CD14-positive monocyte (primary cell): ENCODE data around the gene ORAI2. TPM values are rescaled to one million over a fixed set of nuclear protein-coding genes. Genes with fewer than 3 reads are reported as not detected.

Experiments
- DNase-seq, 3 donors: peaks; one replicate each; pipeline ENCODE4 v3.0.0-alpha.2; 2011 to 2022
- H2AFZ ChIP-seq: 2 replicates; pipeline ENCODE4 v1.6.0; 2012; ENCODE audit warnings: mild to moderate bottlenecking, low read depth, low read length, inconsistent platforms; ENCODE audit not compliant: insufficient read depth, poor library complexity, severe bottlenecking
- H3K27ac ChIP-seq, 2 donors: 1 replicate in 1 of 2; 2 replicates in 1 of 2; pipeline ENCODE4 v1.5.1; 2012 to 2013; ENCODE audit warnings: low read length in 2 of 2, control low read depth in 1 of 2, inconsistent platforms in 1 of 2, low read depth in 1 of 2, mild to moderate bottlenecking in 1 of 2
- H3K27me3 ChIP-seq, 2 donors: one replicate each; pipeline versions ENCODE4 v1.6.0 to v1.6.1; 2011 to 2013; ENCODE audit warnings: low read length in 2 of 2; ENCODE audit not compliant: control insufficient read depth in 2 of 2, insufficient read depth in 2 of 2
- H3K36me3 ChIP-seq, 2 donors: replicated peaks in 1 of 2; 1 replicate in 1 of 2; 2 replicates in 1 of 2; pipeline versions ENCODE4 v1.5.1 to v1.6.1; 2012 to 2013; ENCODE audit warnings: low read length in 2 of 2, control low read depth in 1 of 2, inconsistent platforms in 1 of 2, mild to moderate bottlenecking in 1 of 2; ENCODE audit not compliant: insufficient read depth in 2 of 2, control insufficient read depth in 1 of 2
- H3K4me1 ChIP-seq, 2 donors: 1 replicate in 1 of 2; 2 replicates in 1 of 2; pipeline versions ENCODE4 v1.5.1 to v1.6.1; 2012 to 2013; ENCODE audit warnings: low read length in 2 of 2, control low read depth in 1 of 2, inconsistent platforms in 1 of 2, mild to moderate bottlenecking in 1 of 2, moderate library complexity in 1 of 2; ENCODE audit not compliant: insufficient read depth in 2 of 2, control insufficient read depth in 1 of 2
- H3K4me2 ChIP-seq: replicated peaks from 2 replicates; pipeline ENCODE3; 2012; ENCODE audit warnings: low read length, moderate library complexity, mild to moderate bottlenecking; ENCODE audit not compliant: poor library complexity, severe bottlenecking; ENCODE audit errors: extremely low read depth
- H3K4me3 ChIP-seq, 3 experiments: fragments of 200-600 bp in 1 of 3; sonication (generic) in 1 of 3; replicated peaks in 1 of 3; 1 replicate in 2 of 3; 2 replicates in 1 of 3; pipeline ENCODE4 v1.5.1; 2011 to 2013; ENCODE audit warnings: low read length in 3 of 3, mild to moderate bottlenecking in 3 of 3, control low read depth in 2 of 3, low read depth in 2 of 3, inconsistent platforms in 1 of 3, moderate library complexity in 1 of 3
- H3K79me2 ChIP-seq: 2 replicates; pipeline ENCODE4 v1.6.0; 2012; ENCODE audit warnings: mild to moderate bottlenecking, control low read depth, inconsistent platforms, low read length, moderate library complexity; ENCODE audit not compliant: insufficient read depth
- H3K9ac ChIP-seq: 2 replicates; pipeline ENCODE4 v1.6.0; 2017; ENCODE audit warnings: low read length, mild to moderate bottlenecking; ENCODE audit not compliant: insufficient read depth, poor library complexity, severe bottlenecking
- H3K9me3 ChIP-seq, 2 donors: replicated peaks in 1 of 2; 1 replicate in 1 of 2; 2 replicates in 1 of 2; pipeline versions ENCODE4 v1.5.1 to v1.6.1; 2012 to 2013; ENCODE audit warnings: low read length in 2 of 2, control low read depth in 1 of 2; ENCODE audit not compliant: control insufficient read depth in 1 of 2, insufficient read depth in 1 of 2
- H4K20me1 ChIP-seq: 2 replicates; pipeline ENCODE4 v1.6.0; 2012; ENCODE audit warnings: mild to moderate bottlenecking, low read length, control low read depth, moderate library complexity; ENCODE audit not compliant: insufficient read depth
- H3K27ac Mint-ChIP-seq, 7 donors: one replicate each; pipeline ENCODE4 v1.8.0; 2020; ENCODE audit warnings: mild to moderate bottlenecking in 7 of 7, mixed read lengths in 7 of 7, moderate library complexity in 6 of 7, inconsistent platforms in 2 of 7
- H3K27me3 Mint-ChIP-seq, 3 donors: one replicate each; pipeline ENCODE4 v1.8.0; 2021 to 2022; ENCODE audit warnings: low read depth in 3 of 3, mild to moderate bottlenecking in 3 of 3, mixed read lengths in 3 of 3, moderate library complexity in 3 of 3, inconsistent platforms in 1 of 3
- H3K36me3 Mint-ChIP-seq, 2 donors: one replicate each; pipeline ENCODE4 v1.8.0; 2020; ENCODE audit warnings: mixed read lengths in 2 of 2, inconsistent platforms in 1 of 2, mild to moderate bottlenecking in 1 of 2
- H3K4me1 Mint-ChIP-seq: one replicate; pipeline ENCODE4 v1.8.0; 2020; ENCODE audit warnings: mild to moderate bottlenecking, mixed read lengths
- H3K4me3 Mint-ChIP-seq, 2 donors: one replicate each; pipeline ENCODE4 v1.8.0; 2020; ENCODE audit warnings: mild to moderate bottlenecking in 2 of 2, mixed read lengths in 2 of 2, moderate library complexity in 1 of 2
- H3K9me3 Mint-ChIP-seq, 7 donors: one replicate each; pipeline ENCODE4 v1.8.0; 2020 to 2022; ENCODE audit warnings: mixed read lengths in 7 of 7, mild to moderate bottlenecking in 6 of 7, moderate library complexity in 6 of 7, inconsistent platforms in 2 of 7
- CTCF ChIP-seq: fragments of 200-600 bp; IDR thresholded peaks from one replicate; pipeline ENCODE4 v1.8.0; 2022; ENCODE audit warnings: antibody characterized with exemption, mild to moderate bottlenecking
- WGBS: methylation state at CpG from one replicate; pipeline ENCODE4 v1.1.5; 2013; ENCODE audit warnings: missing lambda C conversion rate; ENCODE audit not compliant: insufficient coverage; 5-methylcytosine and 5-hydroxymethylcytosine counted together
- intact Hi-C, 2 donors: fragments of 100-400 bp; cut with micrococcal nuclease; formaldehyde crosslinking; loops; one replicate each; pipeline versions ENCODE4 v1.15.0 to v1.15.1; 2023
- polyA plus RNA-seq, 3 donors: library from polyadenylated mRNA; depleted of rRNA in 1 of 3; unstranded in 2 of 3; stranded (reverse) in 1 of 3; fragments of 300-500 nt in 2 of 3; fragments of >200 nt in 1 of 3; fragmentation: Illumina TruSeq in 2 of 3; gene quantifications; 1 replicate in 2 of 3; 2 replicates in 1 of 3; pipeline ENCODE4 v1.2.3, GENCODE V29; 2012 to 2021

The ORAI2 gene
- polyA plus RNA-seq, 3 donors, result 27.5 to 50.0 (median 38.2) TPM

- Histone ChIP-seq H3K4me3 (peak overlapping the region; percentile 88 to 99 (median 89)), H3K27ac (peak overlapping the region; percentile 71 to 98), H3K4me2 (peak overlapping the region; percentile 99), H3K27me3 (no peaks in the 10 kb centered on the region), H3K79me2 (peaks cover 17% of the 10 kb centered on the region), H3K36me3 (peaks cover 17 to 38% of the 10 kb centered on the region in 2 donors), H3K9me3 (no peaks in the 10 kb centered on the region), H4K20me1 (peaks cover 4% of the 10 kb centered on the region), H3K9ac (peak overlapping the region; percentile 87), H3K4me1 (peaks cover 17 to 18% of the 10 kb centered on the region in 2 donors), H2AFZ (peak overlapping the region; percentile 95)
- peaks cover 20% of the 10 kb centered on the region for H3K4me1 Mint-ChIP-seq
- H3K36me3 Mint-ChIP-seq, result peaks cover 33 to 52% of the 10 kb centered on the region in 2 donors
- peak overlapping the region; percentile 92 to 95 for H3K4me3 Mint-ChIP-seq
- H3K9me3 Mint-ChIP-seq, result no peaks in the 10 kb centered on the region
- intact Hi-C loops, result loop anchor here (5.0 to 10.0 kb wide), 2 partner anchors 37 to 851 kb away; partner anchors contain the start of gene ORAI2 (in 1 of the 2)
- no peak for DNase-seq
- peak overlapping the region; percentile 92 to 97 (median 95) for H3K27ac Mint-ChIP-seq
- peaks cover 0 to 2% (median 1%) of the 10 kb centered on the region in 3 donors for H3K27me3 Mint-ChIP-seq
- no peak for TF ChIP-seq CTCF
- WGBS, result 33% methylated on average over 8 of the region's 9 CpGs
These were observed 37.8 kb upstream of the ORAI2 start for GRCh38 chr7:102395592-102395872.

GRCh38 chr7:102395873-102396709 lies 37.3 kb upstream of the ORAI2 start, which contains the start of gene PRKRIP1:
TSS of gene PRKRIP1 (plus strand) at chr7:102396363. CDS start at chr7:102396412, 49 bp downstream.
- H4K20me1 ChIP-seq, result no peaks in the 10 kb centered on the region
- peak within 1 kb of the TSS; percentile 99 for H3K4me2 ChIP-seq
- Mint-ChIP-seq H3K36me3 (peaks cover 38 to 58% of the 10 kb centered on the region in 2 donors), H3K27ac (peak within 1 kb of the TSS; percentile 93 to 98 (median 95)), H3K27me3 (peaks cover 0 to 2% (median 1%) of the 10 kb centered on the region in 3 donors), H3K4me1 (peaks cover 20% of the 10 kb centered on the region), H3K9me3 (no peaks in the 10 kb centered on the region), H3K4me3 (peak within 1 kb of the TSS; percentile 92 to 95)
- no peak for TF ChIP-seq CTCF
- H3K27me3 ChIP-seq, result no peaks in the 10 kb centered on the region
- H2AFZ ChIP-seq, result peak within 1 kb of the TSS; percentile 95
- H3K9me3 ChIP-seq, result no peaks in the 10 kb centered on the region
- H3K79me2 ChIP-seq, result peaks cover 17% of the 10 kb centered on the region
- peak within 1 kb of the TSS; percentile 88 to 99 (median 89) for H3K4me3 ChIP-seq
- peak within 1 kb of the TSS; percentile 71 to 98 for H3K27ac ChIP-seq
- H3K4me1 ChIP-seq, result peaks cover 17 to 18% of the 10 kb centered on the region in 2 donors
- WGBS, result under 1% methylated on average over 47 of the region's 59 CpGs
- peak; percentile 96 to 99 (median 99) for DNase-seq
- peak within 1 kb of the TSS; percentile 87 for H3K9ac ChIP-seq
- peaks cover 18 to 44% of the 10 kb centered on the region in 2 donors for H3K36me3 ChIP-seq
- intact Hi-C loops, result loop anchor here (5.0 to 10.0 kb wide), 2 partner anchors 36 to 851 kb away; partner anchors contain the start of gene ORAI2 (in 1 of the 2)
